ENCODE results near the gene FBXL17. TPM values are rescaled to one million over a fixed set of nuclear protein-coding genes. Genes with fewer than 3 reads are reported as not detected.

The FBXL17 gene
- total RNA-seq = 10 to 100 TPM; 22.6 to 31.3 (median 28.8) TPM

GRCh38 chr5:108381954-108382783, at the start of gene FBXL17:
Gene FBXL17 (minus strand): TSS chr5:108382098.
- H3K9me3 ChIP-seq = no peaks in the 10 kb centered on the region
- H3K4me3 ChIP-seq = peak within 1 kb of the TSS; percentile 89 to 94 (median 94)
- no peaks in the 10 kb centered on the region for H3K36me3 ChIP-seq
- peak; percentile 87 to 90 for DNase-seq (ENCODE audit: low spot score in 2 of 2)
- H3K27me3 ChIP-seq = no peaks in the 10 kb centered on the region
- intact Hi-C loops (cut with DNase I; ENCODE audit: low total_unique reads) = no loop called here
- peak within 1 kb of the TSS; percentile 96 to 100 for H3K27ac ChIP-seq
- peak; percentile 48 to 85 (median 54) for TF ChIP-seq POLR2AphosphoS5 (IDR thresholded peaks at IDR 0.05)
- peak; percentile 27 for TF ChIP-seq POLR2A (IDR thresholded peaks at IDR 0.05)
- no peak for TF ChIP-seq CTCF (IDR thresholded peaks at IDR 0.05)
- H3K4me1 ChIP-seq = peaks cover 0 to 5% of the 10 kb centered on the region in 2 donors

GRCh38 chr5:108430931-108431608, 49.2 kb upstream of the FBXL17 start:
- Histone ChIP-seq H3K27ac (no peak overlapping the region), H3K27me3 (no peaks in the 10 kb centered on the region), H3K9me3 (peaks cover 0 to 4% of the 10 kb centered on the region in 2 donors), H3K36me3 (no peaks in the 10 kb centered on the region), H3K4me3 (no peak overlapping the region), H3K4me1 (no peaks in the 10 kb centered on the region)
- TF ChIP-seq CTCF (IDR thresholded peaks at IDR 0.05) = no peak
- no peak for TF ChIP-seq POLR2AphosphoS5 (IDR thresholded peaks at IDR 0.05)
- TF ChIP-seq POLR2A (IDR thresholded peaks at IDR 0.05) = no peak
- DNase-seq (ENCODE audit: low spot score in 2 of 2) = no peak
- intact Hi-C loops (cut with DNase I; ENCODE audit: low total_unique reads) = no loop called here

GRCh38 chr5:108421713-108422112, 39.8 kb upstream of the FBXL17 start:
- intact Hi-C loops (cut with DNase I; ENCODE audit: low total_unique reads) = no loop called here
- TF ChIP-seq POLR2AphosphoS5 (IDR thresholded peaks at IDR 0.05) (no peak), CTCF (IDR thresholded peaks at IDR 0.05) (no peak), POLR2A (IDR thresholded peaks at IDR 0.05) (no peak)

GRCh38 chr5:108420755-108421154, 38.9 kb upstream of the FBXL17 start:
- H3K27me3 ChIP-seq = no peaks in the 10 kb centered on the region
- H3K4me1 ChIP-seq = no peaks in the 10 kb centered on the region
- no peaks in the 10 kb centered on the region for H3K36me3 ChIP-seq
- DNase-seq (ENCODE audit: low spot score in 2 of 2) = no peak
- H3K27ac ChIP-seq = no peak overlapping the region
- no peaks in the 10 kb centered on the region for H3K9me3 ChIP-seq
- TF ChIP-seq POLR2AphosphoS5 (IDR thresholded peaks at IDR 0.05) = no peak
- no peak for TF ChIP-seq CTCF (IDR thresholded peaks at IDR 0.05)
- no peak for TF ChIP-seq POLR2A (IDR thresholded peaks at IDR 0.05)
- intact Hi-C loops (cut with DNase I; ENCODE audit: low total_unique reads) = no loop called here
- no peak overlapping the region for H3K4me3 ChIP-seq

More at GRCh38 chr5:108421713-108422112, 39.8 kb upstream of the FBXL17 start:
- Histone ChIP-seq H3K36me3 (no peaks in the 10 kb centered on the region), H3K4me3 (no peak overlapping the region), H3K9me3 (peaks cover 0 to 3% of the 10 kb centered on the region in 2 donors), H3K4me1 (no peaks in the 10 kb centered on the region), H3K27me3 (no peaks in the 10 kb centered on the region), H3K27ac (no peak overlapping the region)
- DNase-seq (ENCODE audit: low spot score in 2 of 2) = no peak

- H3K27me3 ChIP-seq = no peaks in the 10 kb centered on the region
- no peak for TF ChIP-seq POLR2A (IDR thresholded peaks at IDR 0.05)
- no peak for TF ChIP-seq POLR2AphosphoS5 (IDR thresholded peaks at IDR 0.05)
- no peak for TF ChIP-seq CTCF (IDR thresholded peaks at IDR 0.05)
- no peaks in the 10 kb centered on the region for H3K36me3 ChIP-seq
- H3K4me3 ChIP-seq = no peak overlapping the region
- H3K9me3 ChIP-seq = no peaks in the 10 kb centered on the region
- DNase-seq (ENCODE audit: low spot score in 2 of 2) = no peak
- intact Hi-C loops (cut with DNase I; ENCODE audit: low total_unique reads) = no loop called here
- no peak overlapping the region for H3K27ac ChIP-seq
- H3K4me1 ChIP-seq = no peaks in the 10 kb centered on the region
These were observed 38.3 kb upstream of the FBXL17 start for GRCh38 chr5:108420158-108420557.

Data from breast epithelium (tissue), 4 donors.